Progenitor cell of endocrine pancreas (in vitro differentiated cells): ENCODE measurements around the gene INHA. TPM values are rescaled to one million over a fixed set of nuclear protein-coding genes. Genes with fewer than 3 reads are reported as not detected.

Experiments
- DNase-seq: peaks from one replicate; pipeline ENCODE4 v3.0.0; 2021; ENCODE audit warnings: low spot score; ENCODE audit not compliant: unreplicated experiment
- H3K27ac Mint-ChIP-seq: 2 replicates; pipeline ENCODE4 v1.8.0; 2021; ENCODE audit warnings: mild to moderate bottlenecking, moderate library complexity, mixed read lengths
- H3K27me3 Mint-ChIP-seq: 2 replicates; pipeline ENCODE4 v1.8.0; 2021; ENCODE audit warnings: mixed read lengths
- H3K36me3 Mint-ChIP-seq: 2 replicates; pipeline ENCODE4 v1.8.0; 2022; ENCODE audit warnings: mixed read lengths; ENCODE audit not compliant: insufficient read depth
- H3K4me1 Mint-ChIP-seq: 2 replicates; pipeline ENCODE4 v1.8.0; 2021; ENCODE audit warnings: low read depth, mixed read lengths
- H3K4me3 Mint-ChIP-seq: 2 replicates; pipeline ENCODE4 v1.8.0; 2021; ENCODE audit warnings: low read depth, mild to moderate bottlenecking, moderate library complexity, mixed read lengths
- H3K9me3 Mint-ChIP-seq: 2 replicates; pipeline ENCODE4 v1.8.0; 2021; ENCODE audit warnings: low read depth, mixed read lengths
- CTCF ChIP-seq: fragments of 200-600 bp; sonication (generic); IDR thresholded peaks from one replicate; pipeline ENCODE4 v1.5.0; 2021; ENCODE audit warnings: antibody characterized with exemption, mild to moderate bottlenecking; ENCODE audit not compliant: unreplicated experiment
- total RNA-seq: library from RNA; stranded (reverse); gene quantifications from 2 replicates; pipeline ENCODE4 v1.2.1, GENCODE V29; 2021

INHA gene
- total RNA-seq, 1 donor from 2014 or later, result 1.7 TPM

- no peaks in the 10 kb centered on the region for H3K9me3 Mint-ChIP-seq
- H3K4me1 Mint-ChIP-seq, result peaks cover 11% of the 10 kb centered on the region
- TF ChIP-seq CTCF, result no peak
- H3K27me3 Mint-ChIP-seq, result no peaks in the 10 kb centered on the region
- no peak for DNase-seq
- peak overlapping the region; percentile 20 for H3K27ac Mint-ChIP-seq
- H3K36me3 Mint-ChIP-seq, result peaks cover 21% of the 10 kb centered on the region
- no peak overlapping the region for H3K4me3 Mint-ChIP-seq
Measured at GRCh38 chr2:219561179-219562048, 10.7 kb upstream of the INHA start.

GRCh38 chr2:219562049-219563020 is 9.8 kb upstream of the INHA start:
- no peak for TF ChIP-seq CTCF
- H3K4me3 Mint-ChIP-seq, result no peak overlapping the region
- peaks cover 24% of the 10 kb centered on the region for H3K36me3 Mint-ChIP-seq
- no peaks in the 10 kb centered on the region for H3K9me3 Mint-ChIP-seq
- no peak for DNase-seq
- H3K27ac Mint-ChIP-seq, result peak overlapping the region; percentile 29
- no peaks in the 10 kb centered on the region for H3K27me3 Mint-ChIP-seq
- H3K4me1 Mint-ChIP-seq, result peaks cover 11% of the 10 kb centered on the region

- H3K27ac Mint-ChIP-seq, result no peak overlapping the region
- peaks cover 25% of the 10 kb centered on the region for H3K36me3 Mint-ChIP-seq
Measured at GRCh38 chr2:219563271-219563928, 8.7 kb upstream of the INHA start.

GRCh38 chr2:219565130-219566080 is 6.7 kb upstream of the INHA start:
- Mint-ChIP-seq H3K9me3 (no peaks in the 10 kb centered on the region), H3K4me1 (peaks cover 12% of the 10 kb centered on the region), H3K4me3 (no peak overlapping the region), H3K27ac (no peak overlapping the region), H3K27me3 (peaks cover 5% of the 10 kb centered on the region), H3K36me3 (peaks cover 26% of the 10 kb centered on the region)
- no peak for TF ChIP-seq CTCF
- no peak for DNase-seq

More at GRCh38 chr2:219563271-219563928, 8.7 kb upstream of the INHA start:
- no peak for DNase-seq
- H3K9me3 Mint-ChIP-seq, result no peaks in the 10 kb centered on the region
- no peaks in the 10 kb centered on the region for H3K27me3 Mint-ChIP-seq
- TF ChIP-seq CTCF, result no peak
- H3K4me3 Mint-ChIP-seq, result no peak overlapping the region
- peaks cover 11% of the 10 kb centered on the region for H3K4me1 Mint-ChIP-seq
